ENCODE data around the gene GNGT2. TPM values are rescaled to one million over a fixed set of nuclear protein-coding genes. Genes with fewer than 3 reads are reported as not detected.

GNGT2 gene
- total RNA-seq, 1 experiment from 2014 or later, result not detected

- Mint-ChIP-seq H3K4me3 (ENCODE audit: unreplicated experiment) (no peak overlapping the region), H3K27ac (ENCODE audit: low read depth, unreplicated experiment) (no peak overlapping the region), H3K27me3 (ENCODE audit: insufficient read depth, unreplicated experiment) (no peaks in the 10 kb centered on the region), H3K9me3 (ENCODE audit: unreplicated experiment) (no peaks in the 10 kb centered on the region), H3K36me3 (ENCODE audit: insufficient read depth, unreplicated experiment) (no peaks in the 10 kb centered on the region), H3K4me1 (ENCODE audit: insufficient read depth, unreplicated experiment) (peaks cover 11% of the 10 kb centered on the region)
- BruUV-seq (replicated peaks), result no TSS peak
- TF ChIP-seq CTCF (IDR thresholded peaks at IDR 0.05; ENCODE audit: unreplicated experiment), result no peak
- CTCF ChIA-PET, result interaction anchor here (0.6 to 1.2 kb wide), 3 partner anchors 21 to 630 kb away, joined by 3 to 4 read pairs (median 4); no protein-coding TSS in a partner anchor
- POLR2A ChIA-PET, result no interaction called here
- DNase-seq (ENCODE audit: unreplicated experiment), result no peak
- intact Hi-C loops (cut with micrococcal nuclease), result no loop called here
Observed at GRCh38 chr17:49247944-49248343, 37.6 kb upstream of the GNGT2 start.

GRCh38 chr17:49244839-49245238 is 34.5 kb upstream of the GNGT2 start:
- peaks cover 11% of the 10 kb centered on the region for H3K4me1 Mint-ChIP-seq (ENCODE audit: insufficient read depth, unreplicated experiment)
- no TSS peak for BruUV-seq (replicated peaks)
- POLR2A ChIA-PET, result no interaction called here
- DNase-seq (ENCODE audit: unreplicated experiment), result no peak
- H3K4me3 Mint-ChIP-seq (ENCODE audit: unreplicated experiment), result no peak overlapping the region
- H3K27ac Mint-ChIP-seq (ENCODE audit: low read depth, unreplicated experiment), result no peak overlapping the region
- no peaks in the 10 kb centered on the region for H3K27me3 Mint-ChIP-seq (ENCODE audit: insufficient read depth, unreplicated experiment)
- intact Hi-C loops (cut with micrococcal nuclease), result no loop called here
- CTCF ChIA-PET, result interaction anchor here (0.6 to 0.7 kb wide), 2 partner anchors 9 to 27 kb away, joined by 3 read pairs; no protein-coding TSS in a partner anchor
- H3K36me3 Mint-ChIP-seq (ENCODE audit: insufficient read depth, unreplicated experiment), result no peaks in the 10 kb centered on the region
- TF ChIP-seq CTCF (IDR thresholded peaks at IDR 0.05; ENCODE audit: unreplicated experiment), result no peak
- no peaks in the 10 kb centered on the region for H3K9me3 Mint-ChIP-seq (ENCODE audit: unreplicated experiment)

GRCh38 chr17:49242813-49243212 is 32.4 kb upstream of the GNGT2 start:
- no peaks in the 10 kb centered on the region for H3K36me3 Mint-ChIP-seq (ENCODE audit: insufficient read depth, unreplicated experiment)
- no TSS peak for BruUV-seq (replicated peaks)
- DNase-seq (ENCODE audit: unreplicated experiment), result no peak
- no peak overlapping the region for H3K4me3 Mint-ChIP-seq (ENCODE audit: unreplicated experiment)
- no peaks in the 10 kb centered on the region for H3K9me3 Mint-ChIP-seq (ENCODE audit: unreplicated experiment)
- ChIA-PET CTCF (no interaction called here), POLR2A (no interaction called here)
- TF ChIP-seq CTCF (IDR thresholded peaks at IDR 0.05; ENCODE audit: unreplicated experiment), result no peak
- intact Hi-C loops (cut with micrococcal nuclease), result no loop called here
- H3K4me1 Mint-ChIP-seq (ENCODE audit: insufficient read depth, unreplicated experiment), result peaks cover 2% of the 10 kb centered on the region
- H3K27me3 Mint-ChIP-seq (ENCODE audit: insufficient read depth, unreplicated experiment), result no peaks in the 10 kb centered on the region
- no peak overlapping the region for H3K27ac Mint-ChIP-seq (ENCODE audit: low read depth, unreplicated experiment)

GRCh38 chr17:49241692-49242397 is 31.5 kb upstream of the GNGT2 start:
- BruUV-seq (replicated peaks), result no TSS peak
- H3K4me1 Mint-ChIP-seq (ENCODE audit: insufficient read depth, unreplicated experiment), result no peaks in the 10 kb centered on the region
- H3K9me3 Mint-ChIP-seq (ENCODE audit: unreplicated experiment), result no peaks in the 10 kb centered on the region
- no peak overlapping the region for H3K4me3 Mint-ChIP-seq (ENCODE audit: unreplicated experiment)
- ChIA-PET CTCF (interaction anchor here (0.6 kb wide), 1 partner anchor 501 kb away, joined by 3 read pairs; no protein-coding TSS in a partner anchor), POLR2A (no interaction called here)
- TF ChIP-seq CTCF (IDR thresholded peaks at IDR 0.05; ENCODE audit: unreplicated experiment), result no peak
- intact Hi-C loops (cut with micrococcal nuclease), result no loop called here
- no peaks in the 10 kb centered on the region for H3K36me3 Mint-ChIP-seq (ENCODE audit: insufficient read depth, unreplicated experiment)
- H3K27me3 Mint-ChIP-seq (ENCODE audit: insufficient read depth, unreplicated experiment), result no peaks in the 10 kb centered on the region
- no peak for DNase-seq (ENCODE audit: unreplicated experiment)
- no peak overlapping the region for H3K27ac Mint-ChIP-seq (ENCODE audit: low read depth, unreplicated experiment)
